Measurements from ENCODE around the gene NDUFS6. TPM values are rescaled to one million over a fixed set of nuclear protein-coding genes. Genes with fewer than 3 reads are reported as not detected.

NDUFS6 gene
- total RNA-seq, 1 experiment from 2014 or later = 59.7 TPM

DNA sequence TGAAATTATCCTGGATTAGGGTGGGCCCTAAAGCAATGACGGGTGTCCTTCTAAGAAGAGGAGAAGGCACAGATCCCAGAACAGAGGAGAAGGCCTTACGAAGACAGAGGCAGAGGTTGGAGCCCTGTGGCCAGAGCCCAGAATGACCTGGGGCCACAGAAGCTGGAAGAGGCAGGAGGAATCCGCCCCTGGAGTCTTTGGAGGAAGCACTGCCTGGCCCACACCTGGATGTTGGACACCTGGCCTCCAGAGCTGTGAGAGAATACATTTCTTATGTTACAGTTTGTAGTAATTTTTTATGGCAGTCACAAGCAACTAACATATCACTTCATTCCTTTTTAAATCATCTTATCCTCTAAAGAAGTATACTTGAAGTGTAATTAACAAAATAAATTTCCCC lies 10.0 kb upstream of the NDUFS6 start:
- TF ChIP-seq, protein P1, sequence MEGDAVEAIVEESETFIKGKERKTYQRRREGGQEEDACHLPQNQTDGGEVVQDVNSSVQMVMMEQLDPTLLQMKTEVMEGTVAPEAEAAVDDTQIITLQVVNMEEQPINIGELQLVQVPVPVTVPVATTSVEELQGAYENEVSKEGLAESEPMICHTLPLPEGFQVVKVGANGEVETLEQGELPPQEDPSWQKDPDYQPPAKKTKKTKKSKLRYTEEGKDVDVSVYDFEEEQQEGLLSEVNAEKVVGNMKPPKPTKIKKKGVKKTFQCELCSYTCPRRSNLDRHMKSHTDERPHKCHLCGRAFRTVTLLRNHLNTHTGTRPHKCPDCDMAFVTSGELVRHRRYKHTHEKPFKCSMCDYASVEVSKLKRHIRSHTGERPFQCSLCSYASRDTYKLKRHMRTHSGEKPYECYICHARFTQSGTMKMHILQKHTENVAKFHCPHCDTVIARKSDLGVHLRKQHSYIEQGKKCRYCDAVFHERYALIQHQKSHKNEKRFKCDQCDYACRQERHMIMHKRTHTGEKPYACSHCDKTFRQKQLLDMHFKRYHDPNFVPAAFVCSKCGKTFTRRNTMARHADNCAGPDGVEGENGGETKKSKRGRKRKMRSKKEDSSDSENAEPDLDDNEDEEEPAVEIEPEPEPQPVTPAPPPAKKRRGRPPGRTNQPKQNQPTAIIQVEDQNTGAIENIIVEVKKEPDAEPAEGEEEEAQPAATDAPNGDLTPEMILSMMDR (IDR thresholded peaks at IDR 0.05; ENCODE audit: insufficient read depth in 1 of 2, low read depth in 1 of 2, low read length in 1 of 2, severe bottlenecking in 1 of 2, unreplicated experiment in 1 of 2) = no peak
- ChIA-PET POLR2A (no interaction called here), CTCF (interaction anchor here (0.7 kb wide), 1 partner anchor 243 kb away, joined by 3 read pairs; no protein-coding TSS in a partner anchor)
- Mint-ChIP-seq H3K4me3 (ENCODE audit: unreplicated experiment) (no peak overlapping the region), H3K9me3 (ENCODE audit: unreplicated experiment) (no peaks in the 10 kb centered on the region), H3K4me1 (ENCODE audit: low read depth, unreplicated experiment) (no peaks in the 10 kb centered on the region), H3K27me3 (ENCODE audit: insufficient read depth, unreplicated experiment) (peaks cover 3% of the 10 kb centered on the region), H3K36me3 (ENCODE audit: insufficient read depth, unreplicated experiment) (peaks cover 6% of the 10 kb centered on the region), H3K27ac (ENCODE audit: unreplicated experiment) (no peak overlapping the region)
- Histone ChIP-seq H3K36me3 (ENCODE audit: control insufficient read depth, insufficient read depth, low read length) (no peaks in the 10 kb centered on the region), H3K4me1 (no peaks in the 10 kb centered on the region), H3K9me3 (no peaks in the 10 kb centered on the region), H3K27me3 (replicated peaks; ENCODE audit: control insufficient read depth, insufficient read depth, low read length) (no peaks in the 10 kb centered on the region), H3K4me3 (ENCODE audit: low read depth, low read length) (no peak overlapping the region)
- intact Hi-C loops (cut with micrococcal nuclease; ENCODE audit: unreplicated experiment) = no loop called here
- no TSS peak for BruUV-seq (replicated peaks)
- DNase-seq = peak in 1 of 2 experiments; percentile 24

DNA sequence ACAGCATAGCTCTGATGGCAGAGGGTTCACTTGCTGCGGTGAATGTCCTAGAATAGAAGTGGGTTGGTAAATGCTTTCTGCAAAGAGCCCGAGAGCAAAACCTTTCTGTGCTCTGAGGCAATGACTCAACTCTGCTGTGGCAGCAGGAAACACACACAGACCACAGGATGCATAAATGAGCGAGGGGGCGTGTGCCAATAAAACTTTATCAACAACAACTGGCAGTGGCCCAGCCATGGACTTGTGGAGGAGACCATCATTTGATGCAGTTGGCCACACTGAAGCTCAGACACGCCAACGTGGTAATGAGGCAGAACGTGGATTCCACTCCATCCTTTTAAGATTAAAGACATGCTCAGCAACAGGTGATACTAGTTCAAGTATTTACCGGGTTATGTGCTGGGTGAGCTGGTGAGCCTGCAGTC lies 8.4 kb upstream of the NDUFS6 start:
- Mint-ChIP-seq H3K27me3 (ENCODE audit: insufficient read depth, unreplicated experiment) (peaks cover 1% of the 10 kb centered on the region), H3K9me3 (ENCODE audit: unreplicated experiment) (no peaks in the 10 kb centered on the region), H3K4me1 (ENCODE audit: low read depth, unreplicated experiment) (no peaks in the 10 kb centered on the region), H3K27ac (ENCODE audit: unreplicated experiment) (no peak overlapping the region), H3K4me3 (ENCODE audit: unreplicated experiment) (no peak overlapping the region), H3K36me3 (ENCODE audit: insufficient read depth, unreplicated experiment) (peaks cover 8% of the 10 kb centered on the region)
- Histone ChIP-seq H3K27me3 (replicated peaks; ENCODE audit: control insufficient read depth, insufficient read depth, low read length) (no peaks in the 10 kb centered on the region), H3K36me3 (ENCODE audit: control insufficient read depth, insufficient read depth, low read length) (peaks cover 4% of the 10 kb centered on the region), H3K4me1 (no peaks in the 10 kb centered on the region), H3K4me3 (ENCODE audit: low read depth, low read length) (no peak overlapping the region), H3K9me3 (no peaks in the 10 kb centered on the region)
- TF ChIP-seq, protein P1 (IDR thresholded peaks at IDR 0.05; ENCODE audit: insufficient read depth in 1 of 2, low read depth in 1 of 2, low read length in 1 of 2, severe bottlenecking in 1 of 2, unreplicated experiment in 1 of 2) = no peak
- intact Hi-C loops (cut with micrococcal nuclease; ENCODE audit: unreplicated experiment) = no loop called here
- CTCF ChIA-PET = no interaction called here
- POLR2A ChIA-PET = no interaction called here
- DNase-seq = peak in 1 of 2 experiments; percentile 17
- BruUV-seq (replicated peaks) = no TSS peak

DNA sequence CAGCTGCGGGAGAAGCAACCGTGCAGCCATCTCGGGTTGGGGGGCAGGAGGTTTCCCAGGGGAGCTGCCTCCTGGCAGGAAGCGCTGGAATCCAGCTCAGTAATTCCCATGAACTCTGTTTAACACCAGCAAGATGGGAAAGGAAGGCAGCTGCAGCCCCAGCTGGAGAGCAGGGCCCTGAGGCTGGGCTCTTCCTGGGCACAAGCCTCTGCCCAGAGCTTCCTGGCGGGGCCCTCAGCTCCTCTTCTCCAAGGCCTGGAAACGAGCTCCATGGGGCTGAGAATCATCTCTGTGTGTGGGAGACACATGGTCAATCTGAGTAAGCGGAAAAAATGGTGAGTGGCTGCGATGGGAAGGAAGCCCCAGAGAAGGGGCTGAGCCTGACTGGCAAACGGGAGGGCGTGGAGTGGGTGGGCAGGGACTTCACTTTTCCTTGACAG lies 7.9 kb upstream of the NDUFS6 start:
- Histone ChIP-seq H3K4me1 (no peaks in the 10 kb centered on the region), H3K9me3 (no peaks in the 10 kb centered on the region), H3K36me3 (ENCODE audit: control insufficient read depth, insufficient read depth, low read length) (peaks cover 6% of the 10 kb centered on the region), H3K4me3 (ENCODE audit: low read depth, low read length) (no peak overlapping the region), H3K27me3 (replicated peaks; ENCODE audit: control insufficient read depth, insufficient read depth, low read length) (no peaks in the 10 kb centered on the region)
- TF ChIP-seq, protein P1 (IDR thresholded peaks at IDR 0.05; ENCODE audit: insufficient read depth in 1 of 2, low read depth in 1 of 2, low read length in 1 of 2, severe bottlenecking in 1 of 2, unreplicated experiment in 1 of 2) = no peak
- no peaks in the 10 kb centered on the region for H3K27me3 Mint-ChIP-seq (ENCODE audit: insufficient read depth, unreplicated experiment)
- no peak overlapping the region for H3K4me3 Mint-ChIP-seq (ENCODE audit: unreplicated experiment)
- no peaks in the 10 kb centered on the region for H3K4me1 Mint-ChIP-seq (ENCODE audit: low read depth, unreplicated experiment)
- H3K9me3 Mint-ChIP-seq (ENCODE audit: unreplicated experiment) = no peaks in the 10 kb centered on the region
- intact Hi-C loops (cut with micrococcal nuclease; ENCODE audit: unreplicated experiment) = no loop called here
- H3K36me3 Mint-ChIP-seq (ENCODE audit: insufficient read depth, unreplicated experiment) = peaks cover 13% of the 10 kb centered on the region
- no TSS peak for BruUV-seq (replicated peaks)
- POLR2A ChIA-PET = no interaction called here
- H3K27ac Mint-ChIP-seq (ENCODE audit: unreplicated experiment) = no peak overlapping the region
- peak in 1 of 2 experiments; percentile 7 for DNase-seq
- CTCF ChIA-PET = no interaction called here

All from Caco-2 (cell line).